Fibroblast of lung (primary cell): Measurements from ENCODE around the gene FRMD4A.

Experiments
- EZH2 ChIP-seq: IDR thresholded peaks from 2 replicates; pipeline ENCODE4 v1.5.1; 2012; ENCODE audit warnings: low read length, control low read depth, mild to moderate bottlenecking; ENCODE audit errors: missing control alignments
- TF ChIP-seq, protein P1 (sequence below), 2 donors: IDR thresholded peaks in 1 of 2; conservative IDR thresholded peaks in 1 of 2; 1 replicate in 1 of 2; 2 replicates in 1 of 2; pipeline ENCODE4 v1.5.1; 2011 to 2012; ENCODE audit warnings: low read length in 2 of 2, control low read depth in 1 of 2, inconsistent platforms in 1 of 2, low read depth in 1 of 2, mild to moderate bottlenecking in 1 of 2

DNA sequence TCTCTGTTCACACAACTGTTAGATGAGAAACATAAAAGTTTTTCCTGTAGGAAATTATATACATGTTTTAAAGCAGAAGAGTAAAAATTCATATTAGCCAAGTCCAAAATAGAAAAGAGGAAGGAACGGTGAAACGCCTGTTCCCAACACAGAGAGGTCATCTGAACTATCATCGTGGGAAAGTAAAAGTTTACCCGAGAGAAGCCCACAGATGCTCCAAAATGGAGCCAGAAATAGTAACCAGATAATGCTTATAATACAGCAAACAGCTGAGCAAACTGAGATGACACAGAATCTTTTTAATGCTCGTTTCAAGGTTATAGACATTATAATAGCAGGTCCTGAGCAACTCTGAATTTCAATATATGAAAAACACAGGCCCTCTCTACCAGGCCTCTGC, 24.5 kb downstream of the FRMD4A start:
- TF ChIP-seq, protein P1, sequence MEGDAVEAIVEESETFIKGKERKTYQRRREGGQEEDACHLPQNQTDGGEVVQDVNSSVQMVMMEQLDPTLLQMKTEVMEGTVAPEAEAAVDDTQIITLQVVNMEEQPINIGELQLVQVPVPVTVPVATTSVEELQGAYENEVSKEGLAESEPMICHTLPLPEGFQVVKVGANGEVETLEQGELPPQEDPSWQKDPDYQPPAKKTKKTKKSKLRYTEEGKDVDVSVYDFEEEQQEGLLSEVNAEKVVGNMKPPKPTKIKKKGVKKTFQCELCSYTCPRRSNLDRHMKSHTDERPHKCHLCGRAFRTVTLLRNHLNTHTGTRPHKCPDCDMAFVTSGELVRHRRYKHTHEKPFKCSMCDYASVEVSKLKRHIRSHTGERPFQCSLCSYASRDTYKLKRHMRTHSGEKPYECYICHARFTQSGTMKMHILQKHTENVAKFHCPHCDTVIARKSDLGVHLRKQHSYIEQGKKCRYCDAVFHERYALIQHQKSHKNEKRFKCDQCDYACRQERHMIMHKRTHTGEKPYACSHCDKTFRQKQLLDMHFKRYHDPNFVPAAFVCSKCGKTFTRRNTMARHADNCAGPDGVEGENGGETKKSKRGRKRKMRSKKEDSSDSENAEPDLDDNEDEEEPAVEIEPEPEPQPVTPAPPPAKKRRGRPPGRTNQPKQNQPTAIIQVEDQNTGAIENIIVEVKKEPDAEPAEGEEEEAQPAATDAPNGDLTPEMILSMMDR (conservative IDR thresholded peaks at IDR 0.05 in 1 of 2, IDR thresholded peaks at IDR 0.05 in 1 of 2; ENCODE audit: low read depth in 1 of 2, low read length in 2 of 2), result no peak
- TF ChIP-seq EZH2, result no peak
